ENCODE measurements around the gene RTN1.

- TF ChIP-seq POLR2AphosphoS5 (IDR thresholded peaks at IDR 0.05) (no peak), CTCF (IDR thresholded peaks at IDR 0.05) (no peak), POLR2A (IDR thresholded peaks at IDR 0.05) (no peak)
Measured at GRCh38 chr14:59814988-59815387, 55.6 kb downstream of the RTN1 start.
